Tibial nerve (tissue), 4 donors: ENCODE measurements around the gene SEZ6. TPM values are rescaled to one million over a fixed set of nuclear protein-coding genes. Genes with fewer than 3 reads are reported as not detected.

Experiments used
- DNase-seq, 2 donors: peaks; one replicate each; pipeline ENCODE4 v3.0.0-alpha.2; 2019; ENCODE audit warnings: low spot score in 2 of 2
- H3K27ac ChIP-seq, 4 donors: fragments of 200-600 bp; sonication (generic) in 3 of 4; one replicate each; pipeline ENCODE4 v1.5.1; 2017 to 2019; ENCODE audit warnings: mild to moderate bottlenecking in 1 of 4
- H3K27me3 ChIP-seq, 2 donors: fragments of 200-600 bp; sonication (generic) in 1 of 2; one replicate each; pipeline versions ENCODE4 v1.5.1 to v1.6.0; 2017 to 2019
- H3K36me3 ChIP-seq, 3 donors: fragments of 200-600 bp; sonication (generic); one replicate each; pipeline ENCODE4 v1.5.1; 2018 to 2019
- H3K4me1 ChIP-seq, 4 donors: fragments of 200-600 bp; sonication (generic) in 3 of 4; one replicate each; pipeline ENCODE4 v1.5.1; 2017 to 2019
- H3K4me3 ChIP-seq, 4 donors: fragments of 200-600 bp; sonication (generic) in 3 of 4; one replicate each; pipeline ENCODE4 v1.5.1; 2017 to 2019; ENCODE audit warnings: mild to moderate bottlenecking in 1 of 4, moderate library complexity in 1 of 4
- H3K9me3 ChIP-seq, 4 donors: fragments of 200-600 bp; sonication (generic) in 3 of 4; one replicate each; pipeline ENCODE4 v1.5.1; 2017 to 2019
- CTCF ChIP-seq, 5 experiments: fragments of 200-600 bp in 3 of 5; fragments of 450-650 bp in 2 of 5; sonication (generic) in 3 of 5; IDR thresholded peaks; one replicate each; pipeline ENCODE4 v1.5.1; 2016 to 2019; ENCODE audit warnings: antibody characterized with exemption in 5 of 5, mild to moderate bottlenecking in 3 of 5, moderate library complexity in 2 of 5
- EP300 ChIP-seq, 2 donors: sonication (generic); formaldehyde crosslinking; IDR thresholded peaks; one replicate each; pipeline ENCODE4 v1.6.1; 2017; ENCODE audit warnings: antibody characterized with exemption in 2 of 2, mild to moderate bottlenecking in 1 of 2
- POLR2A ChIP-seq, 2 donors: fragments of 450-650 bp; IDR thresholded peaks; one replicate each; pipeline ENCODE4 v1.6.1; 2017; ENCODE audit warnings: antibody characterized with exemption in 2 of 2, mild to moderate bottlenecking in 2 of 2, moderate library complexity in 2 of 2
- WGBS, 2 donors: methylation state at CpG; one replicate each; pipeline ENCODE4 v1.1.5; 2018; 5-methylcytosine and 5-hydroxymethylcytosine counted together
- total RNA-seq, 4 donors: library from RNA; depleted of rRNA; stranded (reverse); fragments of >200 nt; gene quantifications; one replicate each; pipeline ENCODE4 v1.1.0, GENCODE V29; 2016

SEZ6 gene
- total RNA-seq, 4 donors from 2014 or later: not detected

GRCh38 chr17:28958820-28959455 is 46.9 kb downstream of the SEZ6 start:
- H3K27ac ChIP-seq: no peak overlapping the region
- H3K9me3 ChIP-seq: no peaks in the 10 kb centered on the region
- no peaks in the 10 kb centered on the region for H3K36me3 ChIP-seq
- H3K4me3 ChIP-seq: no peak overlapping the region
- DNase-seq: no peak
- peaks cover 0 to 10% of the 10 kb centered on the region in 2 donors for H3K27me3 ChIP-seq
- WGBS, 2 donors: 90 to 92% methylated on average over 14 to 18 of the region's 18 CpGs
- H3K4me1 ChIP-seq: no peaks in the 10 kb centered on the region
- no peak for TF ChIP-seq EP300 (IDR thresholded peaks at IDR 0.05)
- no peak for TF ChIP-seq POLR2A (IDR thresholded peaks at IDR 0.05)
- TF ChIP-seq CTCF (IDR thresholded peaks at IDR 0.05): no peak

GRCh38 chr17:28957992-28958355 is 47.9 kb downstream of the SEZ6 start:
- Histone ChIP-seq H3K27ac (no peak overlapping the region), H3K9me3 (no peaks in the 10 kb centered on the region), H3K27me3 (peaks cover 0 to 4% of the 10 kb centered on the region in 2 donors), H3K4me1 (peaks cover 0 to 6% (median 2%) of the 10 kb centered on the region in 4 donors), H3K36me3 (no peaks in the 10 kb centered on the region), H3K4me3 (no peak overlapping the region)
- TF ChIP-seq EP300 (IDR thresholded peaks at IDR 0.05): no peak
- TF ChIP-seq CTCF (IDR thresholded peaks at IDR 0.05): no peak
- TF ChIP-seq POLR2A (IDR thresholded peaks at IDR 0.05): no peak
- no peak for DNase-seq
- WGBS, 2 donors: 85 to 87% methylated on average over 7 of the region's 7 CpGs

GRCh38 chr17:28957277-28957991 is 48.4 kb downstream of the SEZ6 start:
- 87 to 89% methylated on average over 13 of the region's 13 CpGs for WGBS, 2 donors
- DNase-seq: no peak

GRCh38 chr17:28956861-28957260 is 49.0 kb downstream of the SEZ6 start:
- Histone ChIP-seq H3K27ac (no peak overlapping the region), H3K4me3 (no peak overlapping the region), H3K36me3 (no peaks in the 10 kb centered on the region), H3K9me3 (no peaks in the 10 kb centered on the region), H3K27me3 (peaks cover 0 to 4% of the 10 kb centered on the region in 2 donors), H3K4me1 (peaks cover 0 to 11% (median 6%) of the 10 kb centered on the region in 4 donors)
- 82 to 95% methylated on average over 3 of the region's 3 CpGs for WGBS, 2 donors
- DNase-seq: no peak
- no peak for TF ChIP-seq CTCF (IDR thresholded peaks at IDR 0.05)
- TF ChIP-seq POLR2A (IDR thresholded peaks at IDR 0.05): no peak
- no peak for TF ChIP-seq EP300 (IDR thresholded peaks at IDR 0.05)

More at GRCh38 chr17:28957277-28957991, 48.4 kb downstream of the SEZ6 start:
- Histone ChIP-seq H3K9me3 (no peaks in the 10 kb centered on the region), H3K27ac (no peak overlapping the region), H3K36me3 (no peaks in the 10 kb centered on the region), H3K27me3 (peaks cover 0 to 4% of the 10 kb centered on the region in 2 donors), H3K4me3 (no peak overlapping the region), H3K4me1 (peaks cover 0 to 11% (median 6%) of the 10 kb centered on the region in 4 donors)
- TF ChIP-seq EP300 (IDR thresholded peaks at IDR 0.05) (no peak), CTCF (IDR thresholded peaks at IDR 0.05) (no peak), POLR2A (IDR thresholded peaks at IDR 0.05) (no peak)

- Histone ChIP-seq H3K4me3 (no peak overlapping the region), H3K27me3 (no peaks in the 10 kb centered on the region), H3K4me1 (peaks cover 0 to 11% (median 6%) of the 10 kb centered on the region in 4 donors), H3K36me3 (no peaks in the 10 kb centered on the region), H3K27ac (no peak overlapping the region), H3K9me3 (no peaks in the 10 kb centered on the region)
- TF ChIP-seq EP300 (IDR thresholded peaks at IDR 0.05) (no peak), CTCF (IDR thresholded peaks at IDR 0.05) (no peak), POLR2A (IDR thresholded peaks at IDR 0.05) (no peak)
- WGBS, 2 donors: 58 to 64% methylated on average over 7 of the region's 7 CpGs
- no peak for DNase-seq
Measured at GRCh38 chr17:28956112-28956511, 49.7 kb downstream of the SEZ6 start.
